H4 (cell line): Measurements from ENCODE around the gene CYP19A1. TPM values are rescaled to one million over a fixed set of nuclear protein-coding genes. Genes with fewer than 3 reads are reported as not detected.

Experiments
- DNase-seq: peaks from one replicate; pipeline ENCODE4 v3.0.0-alpha.2; 2015; ENCODE audit warnings: low spot score
- total RNA-seq: library from RNA; depleted of rRNA; stranded (reverse); fragments of >200 nt; shearing (Covaris generic); gene quantifications from 2 replicates; pipeline ENCODE4 v1.2.3, GENCODE V29; 2014; rRNA removed

CYP19A1 gene
- total RNA-seq, 1 experiment from 2014 or later = 4.8 TPM

DNA sequence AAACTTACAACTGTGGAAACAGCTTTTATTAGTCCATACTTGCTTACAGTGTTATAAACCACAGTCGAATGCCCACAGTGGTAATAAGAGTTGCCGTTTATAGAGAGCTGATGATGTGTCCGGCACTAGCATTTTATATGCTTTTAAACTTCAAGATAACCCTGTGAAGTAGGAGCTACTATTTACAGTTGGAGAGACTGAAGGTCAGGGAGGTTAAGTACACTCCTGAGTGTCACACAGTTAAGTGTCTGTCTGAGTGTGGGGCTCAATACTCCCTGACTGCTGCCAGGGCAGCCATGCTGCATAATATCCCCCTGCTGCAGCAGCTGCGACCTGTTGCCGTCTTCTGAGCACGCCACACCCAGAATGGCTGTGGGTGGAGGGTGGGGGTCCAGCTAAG is 153.8 kb downstream of the CYP19A1 start:
- DNase-seq = no peak

DNA sequence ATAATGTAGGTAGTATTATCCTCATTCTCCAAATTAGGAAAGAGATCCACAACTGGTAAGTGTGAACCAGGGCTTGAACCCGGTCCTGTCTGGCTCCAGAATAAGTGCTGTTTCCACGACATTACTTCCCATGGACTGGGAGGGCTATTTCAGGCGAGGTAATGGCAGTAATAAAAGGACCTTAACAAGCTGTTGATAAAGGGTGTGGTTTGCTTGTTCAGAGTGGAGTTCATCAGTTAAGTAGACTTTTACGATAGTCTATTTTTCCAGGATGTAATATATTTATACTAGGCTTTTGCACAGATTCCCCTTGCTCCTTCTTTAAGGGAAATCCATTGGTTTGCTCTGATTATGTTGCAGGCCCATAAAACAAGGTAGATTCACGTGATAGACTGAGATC is 155.3 kb downstream of the CYP19A1 start:
- DNase-seq = no peak

DNA sequence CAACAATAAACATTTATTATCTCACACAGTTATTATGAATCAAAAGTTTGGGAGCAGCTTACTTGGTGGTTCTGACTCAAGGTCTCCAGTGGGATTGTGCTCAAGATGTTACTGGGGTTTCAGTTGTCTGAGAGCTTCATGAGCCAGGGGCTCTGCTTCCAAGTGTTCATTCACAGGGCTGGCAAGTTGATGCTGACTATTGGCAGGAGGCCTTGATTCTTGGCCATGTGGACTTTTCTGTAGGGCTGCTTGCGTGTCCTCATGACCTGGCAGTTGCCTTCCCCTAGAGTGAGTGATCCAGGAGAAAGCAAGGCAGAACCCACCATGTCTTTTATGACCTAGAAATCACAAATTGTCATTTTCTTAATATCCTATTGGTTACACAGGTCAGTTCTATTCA is 156.5 kb downstream of the CYP19A1 start:
- no peak for DNase-seq

GRCh38 chr15:51181221-51181620 is 157.2 kb downstream of the CYP19A1 start:
- DNase-seq = no peak

GRCh38 chr15:51180534-51180933 is 157.9 kb downstream of the CYP19A1 start:
- DNase-seq = no peak

DNA sequence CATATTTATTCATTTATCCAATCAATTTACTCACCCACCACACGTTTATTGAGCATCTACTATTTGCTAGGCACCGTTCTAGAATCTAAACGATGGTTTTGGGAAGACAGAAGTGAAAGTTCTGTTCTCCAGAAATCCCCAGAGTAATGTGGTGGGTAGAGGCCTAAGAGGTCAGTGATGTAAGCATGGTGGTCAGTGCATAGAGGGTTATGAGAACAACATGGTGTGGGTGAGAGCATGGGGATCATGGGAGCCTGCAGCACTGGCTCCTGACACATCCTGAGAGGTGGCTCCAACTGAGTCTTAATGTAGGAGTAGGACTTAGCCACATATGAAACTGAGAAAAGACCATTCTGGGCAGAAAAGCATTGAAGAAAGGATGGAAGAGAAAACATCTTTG is 158.4 kb downstream of the CYP19A1 start:
- DNase-seq = no peak

DNA sequence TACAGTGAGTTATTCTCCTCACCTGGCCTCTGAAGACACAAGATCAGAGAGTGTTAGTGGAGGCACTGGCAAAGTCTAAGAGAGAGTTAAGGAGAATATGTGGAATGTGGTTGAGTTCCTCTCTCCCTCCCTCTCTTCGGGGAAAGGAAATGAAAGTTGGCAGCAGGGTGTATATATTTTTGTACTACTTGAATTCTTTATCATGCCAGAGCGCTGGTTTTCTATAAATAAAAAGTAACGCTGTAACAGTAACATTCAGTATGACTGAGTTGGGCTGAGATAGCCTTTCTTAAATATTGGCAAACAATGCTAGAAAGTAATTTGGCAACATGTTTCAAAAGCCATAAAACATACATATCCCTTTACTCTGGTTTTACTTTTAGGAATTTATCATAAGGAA is 166.2 kb downstream of the CYP19A1 start:
- peak; percentile 21 for DNase-seq

DNA sequence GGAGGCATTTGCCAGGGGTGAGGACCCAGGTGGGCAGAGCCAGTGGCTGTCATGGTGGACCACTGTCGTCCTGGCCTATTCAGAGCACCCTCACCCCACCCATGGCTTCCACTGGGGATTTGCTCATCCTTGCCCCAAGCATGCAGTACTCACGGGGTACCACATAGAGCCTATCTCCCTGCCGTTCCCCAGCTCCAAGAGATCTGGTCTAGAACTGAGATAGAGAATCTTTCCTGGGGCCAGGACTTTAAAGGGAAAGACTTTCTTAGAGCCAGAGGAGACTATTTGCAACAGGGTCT is 166.8 kb downstream of the CYP19A1 start:
- DNase-seq = no peak

DNA sequence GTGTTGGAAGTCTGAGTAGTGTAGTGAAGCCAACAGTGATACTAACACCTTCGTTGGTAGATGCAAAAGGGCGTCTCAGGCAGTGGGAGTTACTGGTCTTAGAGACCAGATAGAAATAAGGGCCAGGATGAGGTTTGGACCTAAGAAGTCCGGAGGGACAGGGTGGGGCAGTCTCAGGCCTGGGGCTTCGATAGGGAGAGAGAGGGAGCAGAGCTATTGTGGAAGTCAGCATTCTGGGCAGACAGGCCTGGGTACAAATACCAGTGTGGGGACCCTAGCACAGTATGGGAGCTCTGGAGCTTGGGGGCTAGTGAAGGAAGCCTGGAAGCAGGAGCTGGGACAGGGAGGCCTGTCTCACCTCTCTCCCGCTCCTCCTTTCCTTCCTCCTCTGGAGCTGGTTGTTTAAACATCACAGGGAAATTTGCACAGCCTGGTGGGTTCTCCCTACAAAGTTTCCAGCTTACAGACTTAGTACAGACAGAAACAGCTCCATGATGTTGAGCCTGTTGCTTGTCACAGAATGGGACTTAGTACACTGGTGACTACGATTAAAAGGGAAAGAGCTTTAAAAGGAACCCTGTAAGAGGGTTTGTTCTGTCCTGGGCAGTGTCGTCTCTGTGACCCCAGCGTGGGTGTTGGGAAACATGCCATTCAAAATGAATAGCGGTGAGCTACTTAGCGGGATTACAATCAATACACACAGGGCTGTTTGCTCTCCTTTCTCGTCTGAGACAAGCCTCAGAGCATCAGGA is 167.3 kb downstream of the CYP19A1 start:
- DNase-seq = no peak

- DNase-seq = no peak
Observed at GRCh38 chr15:51168700-51169099, 169.7 kb downstream of the CYP19A1 start.

- no peak for DNase-seq
Observed at GRCh38 chr15:51163843-51164242, 174.6 kb downstream of the CYP19A1 start.

DNA sequence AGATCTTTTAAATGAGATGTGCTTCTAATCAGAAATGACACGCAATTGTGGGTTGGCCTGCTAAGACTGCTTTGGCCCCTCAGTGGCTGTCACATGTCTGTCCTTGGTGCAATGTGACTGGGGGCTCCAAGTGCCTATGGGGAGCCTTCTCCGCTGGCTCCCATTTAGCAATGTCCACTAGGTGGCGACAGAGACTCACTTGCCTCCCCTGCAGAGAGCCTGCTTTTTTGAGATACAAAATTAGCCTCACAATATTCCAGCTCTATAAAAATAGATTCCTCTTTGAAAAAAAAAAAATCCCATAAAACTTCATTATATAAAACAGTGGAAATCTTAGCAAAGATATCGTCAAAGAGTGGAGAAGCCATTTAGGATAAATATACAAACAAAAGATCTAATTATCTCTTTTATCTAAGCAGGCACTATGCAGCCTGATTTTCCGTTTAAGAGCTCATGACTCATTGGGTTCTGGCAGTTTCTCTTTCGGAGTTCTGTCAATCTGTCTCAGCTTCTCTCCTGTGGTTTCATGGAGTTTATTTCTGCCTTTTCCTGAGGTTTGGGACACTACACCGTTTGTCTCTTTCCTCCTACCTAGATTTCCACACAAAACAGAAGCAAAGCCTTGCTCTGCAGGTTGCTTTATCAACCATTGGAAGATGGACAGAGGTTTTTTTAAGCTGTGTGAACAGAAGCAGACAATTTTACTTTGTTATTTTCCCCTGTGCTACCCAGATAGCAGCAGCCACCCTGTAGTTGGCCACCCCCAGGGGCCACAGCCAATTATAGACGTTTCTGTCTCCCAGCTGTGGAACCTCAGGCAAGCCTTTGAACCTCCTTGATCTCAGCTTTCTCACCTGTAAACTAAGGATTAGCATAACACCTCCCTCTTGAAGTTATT is 175.3 kb downstream of the CYP19A1 start:
- DNase-seq = peak; percentile 65

DNA sequence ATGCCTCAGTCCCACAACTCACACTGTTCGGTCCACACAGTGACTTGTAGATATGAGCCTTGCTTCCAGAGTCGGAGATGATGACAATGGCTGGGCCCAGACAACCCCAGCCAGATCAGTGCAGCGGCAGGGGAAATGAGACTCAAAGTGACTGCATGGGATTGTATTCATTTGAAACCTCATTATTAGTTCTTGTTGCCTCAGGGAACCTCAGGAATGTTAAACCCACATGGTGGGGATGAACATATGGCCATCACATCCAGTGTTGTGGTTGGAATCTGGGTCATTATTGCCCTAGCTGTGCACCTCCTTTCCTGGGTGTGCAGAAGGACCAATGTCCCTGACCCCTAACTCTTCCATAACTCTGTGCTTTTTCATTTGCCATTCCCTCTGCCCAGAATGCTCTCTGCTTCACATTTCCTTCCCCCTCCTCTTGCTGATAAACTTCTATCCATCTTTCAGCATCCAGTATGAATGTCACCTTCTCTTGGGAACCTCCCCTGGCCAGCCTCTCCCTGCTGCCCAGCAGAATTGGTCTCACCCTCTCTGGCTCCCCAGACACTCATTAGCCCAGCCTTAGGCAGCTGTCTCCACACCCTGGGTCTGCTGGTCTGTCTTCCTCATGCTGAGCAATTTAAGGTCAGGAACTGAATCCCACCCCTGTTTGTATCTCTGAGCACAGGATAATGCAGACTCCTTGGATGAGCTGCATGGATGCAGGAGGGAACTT is 176.7 kb downstream of the CYP19A1 start:
- DNase-seq = no peak

GRCh38 chr15:51160484-51160883 is 177.9 kb downstream of the CYP19A1 start:
- DNase-seq = no peak

Other genes starting within 250 kb of the CYP19A1 start
- gene TNFAIP8L3, start 243.7 kb downstream of the CYP19A1 start, total RNA-seq = 0.33 TPM in 1 of 2 replicates, not detected in the other
- 55.3 and 66.0 TPM in 2 replicates for gene GLDN, start 3.1 kb upstream of the CYP19A1 start, total RNA-seq